DND-41 (cell line): ENCODE data around the gene FNDC11.

Experiments used
- ATAC-seq: fragments of 200-7000 bp; cut with Tn5 transposase; 3 replicates; pipeline ENCODE4 v1.9.1; 2021; ENCODE audit warnings: low read depth; ENCODE audit not compliant: insufficient read depth
- DNase-seq: peaks from one replicate; pipeline ENCODE4 v3.0.0-alpha.2; 2020
- H2AFZ ChIP-seq: 2 replicates; pipeline ENCODE4 v1.6.0; 2012; ENCODE audit warnings: low read depth, low read length
- H3K27ac ChIP-seq: 2 replicates; pipeline ENCODE4 v1.5.1; 2012; ENCODE audit warnings: low read length, inconsistent platforms
- H3K27me3 ChIP-seq: fragments of 200-600 bp; sonication (generic); 2 replicates; pipeline ENCODE4 v1.6.0; 2012; ENCODE audit warnings: low read length, mild to moderate bottlenecking, inconsistent platforms; ENCODE audit not compliant: insufficient read depth, poor library complexity
- H3K36me3 ChIP-seq: 2 replicates; pipeline ENCODE4 v1.5.1; 2012; ENCODE audit warnings: low read length, inconsistent platforms; ENCODE audit not compliant: insufficient read depth
- H3K4me1 ChIP-seq: 2 replicates; pipeline ENCODE4 v1.5.1; 2012; ENCODE audit warnings: mild to moderate bottlenecking, low read length; ENCODE audit not compliant: insufficient read depth
- H3K4me2 ChIP-seq: 2 replicates; pipeline ENCODE4 v1.6.0; 2012; ENCODE audit warnings: mild to moderate bottlenecking, moderate library complexity, low read length, inconsistent platforms; ENCODE audit not compliant: insufficient read depth
- H3K4me3 ChIP-seq, 2 experiments: fragments of 200-600 bp in 1 of 2; shearing (Covaris generic) in 1 of 2; 2 replicates each; pipeline ENCODE4 v1.5.1; 2012 to 2016; ENCODE audit warnings: inconsistent platforms in 2 of 2, low read length in 2 of 2, mild to moderate bottlenecking in 2 of 2, low read depth in 1 of 2, moderate library complexity in 1 of 2
- H3K79me2 ChIP-seq: 2 replicates; pipeline ENCODE4 v1.6.0; 2012; ENCODE audit warnings: low read length, inconsistent platforms; ENCODE audit not compliant: insufficient read depth
- H3K9ac ChIP-seq: 2 replicates; pipeline ENCODE4 v1.6.0; 2012; ENCODE audit warnings: low read depth, mild to moderate bottlenecking, inconsistent platforms, low read length, moderate library complexity
- H3K9me3 ChIP-seq: 2 replicates; pipeline ENCODE4 v1.5.1; 2012; ENCODE audit warnings: low read length, moderate library complexity, mild to moderate bottlenecking, inconsistent platforms; ENCODE audit not compliant: insufficient read depth, severe bottlenecking
- H4K20me1 ChIP-seq: 2 replicates; pipeline ENCODE4 v1.6.0; 2012; ENCODE audit warnings: low read length; ENCODE audit not compliant: insufficient read depth
- EZH2 ChIP-seq: IDR thresholded peaks from 3 replicates; pipeline ENCODE4 v1.6.1; 2012; ENCODE audit warnings: borderline replicate concordance, low read depth, mild to moderate bottlenecking, moderate library complexity, low read length, inconsistent platforms; ENCODE audit not compliant: severe bottlenecking
- TF ChIP-seq, protein P1 (sequence below): IDR thresholded peaks from 2 replicates; pipeline ENCODE4 v1.5.1; 2012; ENCODE audit warnings: borderline replicate concordance, low read length, moderate library complexity, mild to moderate bottlenecking; ENCODE audit not compliant: poor library complexity, severe bottlenecking; ENCODE audit errors: extremely low read depth

The FNDC11 gene

DNA sequence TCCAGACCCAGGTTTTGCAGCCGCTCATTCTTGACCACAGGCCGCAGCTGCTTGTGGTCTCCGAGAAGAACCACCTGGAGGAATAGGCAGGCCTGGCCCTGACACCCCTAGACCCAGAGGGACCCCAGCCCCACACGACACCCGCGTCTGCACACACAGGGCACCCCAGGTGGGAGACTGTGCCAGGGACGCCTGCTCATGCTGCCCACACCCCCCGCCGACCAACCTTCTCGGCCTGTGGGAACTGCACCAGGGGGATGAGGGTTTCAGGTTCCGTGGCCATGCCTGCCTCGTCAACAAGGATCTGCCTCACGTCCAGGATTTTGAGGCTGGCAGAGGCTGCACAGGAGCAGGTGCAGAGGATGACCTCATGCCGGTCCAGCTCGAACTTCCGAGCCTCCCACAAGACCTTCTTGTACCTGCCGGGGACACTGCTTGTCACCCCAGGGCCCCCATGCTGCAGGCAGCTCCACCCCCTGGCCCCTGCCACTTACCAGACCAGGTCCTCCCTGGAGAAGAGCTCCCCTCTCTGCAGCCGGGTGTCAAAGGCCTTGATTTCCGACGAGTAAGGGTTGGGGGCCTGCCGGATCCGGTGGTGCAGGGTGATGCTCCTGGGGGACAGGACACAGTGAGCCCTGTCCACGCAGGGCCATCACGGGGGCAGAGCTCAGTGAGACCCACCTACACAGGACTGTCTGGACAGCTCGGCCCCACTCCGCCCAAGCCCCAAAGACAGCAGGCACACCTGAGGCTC lies 7.1 kb downstream of the FNDC11 start:
- no peaks in the 10 kb centered on the region for H3K9me3 ChIP-seq
- no peaks in the 10 kb centered on the region for H3K36me3 ChIP-seq
- no peaks in the 10 kb centered on the region for H3K4me1 ChIP-seq
- no peaks in the 10 kb centered on the region for H3K27me3 ChIP-seq
- H3K4me3 ChIP-seq, result no peak overlapping the region
- ATAC-seq, result no peak
- TF ChIP-seq, protein P1, sequence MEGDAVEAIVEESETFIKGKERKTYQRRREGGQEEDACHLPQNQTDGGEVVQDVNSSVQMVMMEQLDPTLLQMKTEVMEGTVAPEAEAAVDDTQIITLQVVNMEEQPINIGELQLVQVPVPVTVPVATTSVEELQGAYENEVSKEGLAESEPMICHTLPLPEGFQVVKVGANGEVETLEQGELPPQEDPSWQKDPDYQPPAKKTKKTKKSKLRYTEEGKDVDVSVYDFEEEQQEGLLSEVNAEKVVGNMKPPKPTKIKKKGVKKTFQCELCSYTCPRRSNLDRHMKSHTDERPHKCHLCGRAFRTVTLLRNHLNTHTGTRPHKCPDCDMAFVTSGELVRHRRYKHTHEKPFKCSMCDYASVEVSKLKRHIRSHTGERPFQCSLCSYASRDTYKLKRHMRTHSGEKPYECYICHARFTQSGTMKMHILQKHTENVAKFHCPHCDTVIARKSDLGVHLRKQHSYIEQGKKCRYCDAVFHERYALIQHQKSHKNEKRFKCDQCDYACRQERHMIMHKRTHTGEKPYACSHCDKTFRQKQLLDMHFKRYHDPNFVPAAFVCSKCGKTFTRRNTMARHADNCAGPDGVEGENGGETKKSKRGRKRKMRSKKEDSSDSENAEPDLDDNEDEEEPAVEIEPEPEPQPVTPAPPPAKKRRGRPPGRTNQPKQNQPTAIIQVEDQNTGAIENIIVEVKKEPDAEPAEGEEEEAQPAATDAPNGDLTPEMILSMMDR, result no peak
- no peak for TF ChIP-seq EZH2
- H2AFZ ChIP-seq, result no peak overlapping the region
- no peak overlapping the region for H3K27ac ChIP-seq
- DNase-seq, result no peak
- no peaks in the 10 kb centered on the region for H3K79me2 ChIP-seq
- H3K4me2 ChIP-seq, result no peak overlapping the region
- no peak overlapping the region for H3K9ac ChIP-seq
- no peaks in the 10 kb centered on the region; the same call in 1 of the 2 replicates for H4K20me1 ChIP-seq

DNA sequence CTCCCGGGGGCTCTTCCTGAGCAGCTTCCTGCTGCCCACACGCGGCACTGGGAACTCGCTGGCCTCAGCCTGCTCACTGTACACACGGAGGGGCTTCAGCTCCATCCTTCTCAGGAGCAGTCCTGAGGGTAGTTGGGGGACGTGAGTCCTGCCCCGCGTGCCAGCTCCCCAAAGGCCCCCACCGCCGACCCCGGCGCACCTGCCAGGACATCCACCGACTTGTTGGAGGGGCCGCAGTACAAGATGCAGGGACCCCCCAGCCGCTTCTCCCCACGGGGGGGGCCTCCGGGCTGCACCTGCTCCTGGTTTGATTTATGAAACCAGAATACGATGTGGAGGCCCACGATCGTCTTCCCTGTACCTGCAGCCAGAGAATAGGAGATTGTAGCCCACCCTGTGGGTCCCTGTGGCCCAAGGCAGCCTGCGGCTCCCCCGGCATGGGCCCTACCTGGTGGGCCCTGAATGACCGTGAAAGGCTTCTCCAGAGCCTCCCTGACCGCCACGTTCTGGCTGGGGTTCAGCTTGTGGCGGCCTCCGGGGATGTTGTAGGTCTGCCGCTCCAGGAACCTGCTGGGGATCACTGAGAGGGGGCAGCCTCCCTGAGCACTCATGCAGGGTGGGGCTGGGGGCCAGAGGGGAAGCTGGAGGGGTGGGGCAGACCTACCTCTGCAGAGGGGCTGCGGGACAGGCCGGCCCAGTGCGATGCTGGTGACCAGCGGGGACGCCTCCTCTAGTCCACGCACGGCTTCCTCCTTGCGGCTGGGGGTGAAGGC lies 7.9 kb downstream of the FNDC11 start:
- no peaks in the 10 kb centered on the region for H3K36me3 ChIP-seq
- H3K9me3 ChIP-seq, result no peaks in the 10 kb centered on the region
- ATAC-seq (no peak), DNase-seq (no peak)
- no peak overlapping the region for H3K4me2 ChIP-seq
- no peaks in the 10 kb centered on the region for H3K4me1 ChIP-seq
- peaks cover 3% of the 10 kb centered on the region for H4K20me1 ChIP-seq
- H3K27ac ChIP-seq, result no peak overlapping the region
- H3K79me2 ChIP-seq, result no peaks in the 10 kb centered on the region
- H3K27me3 ChIP-seq, result no peaks in the 10 kb centered on the region
- no peak overlapping the region for H3K9ac ChIP-seq
- H3K4me3 ChIP-seq, result no peak overlapping the region
- TF ChIP-seq, protein P1, result no peak
- no peak for TF ChIP-seq EZH2
- H2AFZ ChIP-seq, result no peak overlapping the region

DNA sequence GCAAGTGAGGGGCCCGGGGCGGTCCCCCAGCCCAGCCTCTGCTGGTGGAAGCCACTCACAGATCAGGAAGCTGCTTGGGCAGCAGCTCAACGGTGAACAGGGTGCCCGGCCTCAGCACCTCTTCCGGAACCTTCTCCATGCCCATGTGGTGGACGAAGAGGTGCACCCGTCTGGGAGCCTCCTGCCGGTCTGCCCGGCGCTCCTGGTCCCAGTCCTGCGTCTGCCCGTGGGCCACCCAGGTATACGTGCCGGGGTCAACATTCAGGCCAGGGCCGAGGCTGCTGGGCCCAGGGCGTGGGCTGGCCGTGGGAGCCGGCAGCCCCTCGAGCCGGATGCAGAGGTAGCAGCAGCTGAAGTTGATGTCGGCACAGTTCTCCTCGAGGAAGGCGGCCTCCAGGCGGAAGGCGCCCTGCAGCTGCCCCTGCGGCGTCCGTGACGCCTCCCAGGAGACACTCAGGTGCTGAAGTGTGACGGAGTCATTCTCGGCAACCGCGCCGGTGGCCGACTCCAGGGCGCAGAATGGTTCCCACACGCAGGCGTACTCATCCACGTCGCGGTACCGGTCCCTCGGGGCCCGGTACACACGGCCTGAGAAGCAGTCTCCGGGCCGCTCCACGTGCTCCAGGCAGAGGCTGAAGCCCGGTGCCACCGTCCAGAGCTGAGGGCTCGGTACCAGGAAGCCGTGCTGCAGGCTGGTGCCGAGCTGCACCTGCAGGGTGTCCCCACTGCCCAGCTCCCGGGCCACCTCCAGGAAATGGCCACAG lies 8.7 kb downstream of the FNDC11 start:
- no peaks in the 10 kb centered on the region for H3K9me3 ChIP-seq
- H3K27me3 ChIP-seq, result no peaks in the 10 kb centered on the region
- ATAC-seq, result no peak
- no peak overlapping the region for H3K4me3 ChIP-seq
- no peaks in the 10 kb centered on the region for H3K79me2 ChIP-seq
- H3K9ac ChIP-seq, result no peak overlapping the region
- no peak overlapping the region for H3K4me2 ChIP-seq
- TF ChIP-seq EZH2, result no peak
- TF ChIP-seq, protein P1, result no peak
- no peaks in the 10 kb centered on the region; the same call in 1 of the 2 replicates for H3K4me1 ChIP-seq
- no peak overlapping the region for H2AFZ ChIP-seq
- no peaks in the 10 kb centered on the region for H3K36me3 ChIP-seq
- DNase-seq, result no peak
- H4K20me1 ChIP-seq, result peaks cover 10% of the 10 kb centered on the region
- no peak overlapping the region for H3K27ac ChIP-seq
